Smooth muscle cell (in vitro differentiated cells): ENCODE measurements around the gene RNF7. TPM values are rescaled to one million over a fixed set of nuclear protein-coding genes. Genes with fewer than 3 reads are reported as not detected.

Experiments used
- DNase-seq: peaks from one replicate; lab custom pipeline; 2025; ENCODE audit not compliant: unreplicated experiment; lab: John Stamatoyannopoulos, UW
- H2AFZ ChIP-seq: fragments of 200-600 bp; sonication (generic); 2 replicates; pipeline ENCODE4 v1.6.0; 2016; ENCODE audit warnings: antibody characterized with exemption, low read depth, mild to moderate bottlenecking
- H3F3A ChIP-seq: fragments of 200-600 bp; sonication (generic); 2 replicates; pipeline ENCODE4 v1.6.0; 2017; ENCODE audit warnings: antibody characterized with exemption, low read depth
- H3K27ac ChIP-seq: fragments of 200-600 bp; sonication (generic); 2 replicates; pipeline ENCODE4 v1.5.1; 2016; ENCODE audit warnings: low read depth, mild to moderate bottlenecking
- H3K27me3 ChIP-seq: fragments of 200-600 bp; sonication (generic); 2 replicates; pipeline ENCODE4 v1.6.1; 2016; ENCODE audit warnings: low read depth, mild to moderate bottlenecking
- H3K36me3 ChIP-seq: fragments of 200-600 bp; sonication (generic); 2 replicates; pipeline ENCODE4 v1.5.1; 2016; ENCODE audit warnings: low read depth
- H3K4me1 ChIP-seq: fragments of 200-600 bp; sonication (generic); 2 replicates; pipeline ENCODE4 v1.5.1; 2016; ENCODE audit warnings: low read depth
- H3K4me2 ChIP-seq: fragments of 200-600 bp; sonication (generic); 2 replicates; pipeline ENCODE4 v1.6.0; 2016; ENCODE audit warnings: mild to moderate bottlenecking
- H3K4me3 ChIP-seq: fragments of 200-600 bp; sonication (generic); 2 replicates; pipeline ENCODE4 v1.5.1; 2016; ENCODE audit warnings: mild to moderate bottlenecking
- H3K79me2 ChIP-seq: fragments of 200-600 bp; sonication (generic); 2 replicates; pipeline ENCODE4 v1.6.0; 2016; ENCODE audit warnings: low read depth, mild to moderate bottlenecking
- H3K9ac ChIP-seq: fragments of 200-600 bp; sonication (generic); 2 replicates; pipeline ENCODE4 v1.6.0; 2016; ENCODE audit warnings: low read depth
- H3K9me3 ChIP-seq: fragments of 200-600 bp; sonication (generic); replicated peaks from 2 replicates; pipeline ENCODE4 v1.5.1; 2016; ENCODE audit warnings: low read depth
- H4K20me1 ChIP-seq: fragments of 200-600 bp; sonication (generic); 2 replicates; pipeline ENCODE4 v1.6.0; 2016; ENCODE audit warnings: low read depth
- CTCF ChIP-seq: fragments of 200-600 bp; sonication (generic); IDR thresholded peaks from 2 replicates; pipeline ENCODE4 v1.5.1; 2017; ENCODE audit warnings: borderline replicate concordance, mild to moderate bottlenecking, antibody characterized with exemption; ENCODE audit not compliant: insufficient read depth, poor library complexity, severe bottlenecking
- WGBS: methylation state at CpG from one replicate; pipeline ENCODE4 v1.1.7; 2016; ENCODE audit warnings: low lambda C conversion rate; 5-methylcytosine and 5-hydroxymethylcytosine counted together
- polyA plus RNA-seq: library from polyadenylated mRNA; unstranded; fragments of >200 nt; fragmentation: Nextera tagmentation; extraction: Ambion mirVana; gene quantifications from 2 replicates; pipeline ENCODE4 v1.2.1, GENCODE V29; 2016
- total RNA-seq: library from RNA; depleted of rRNA; stranded (reverse); fragments of >200 nt; gene quantifications from 2 replicates; pipeline ENCODE4 v1.2.3, GENCODE V29; 2014

The RNF7 gene
- total and polyA plus RNA-seq, 2 experiments from 2014 or later = 130 to 229 TPM

- no peak for DNase-seq
- WGBS = 94% methylated on average over 2 of the region's 2 CpGs
- Histone ChIP-seq H3K9me3 (no peaks in the 10 kb centered on the region), H3K27me3 (no peaks in the 10 kb centered on the region), H3F3A (no peaks in the 10 kb centered on the region), H4K20me1 (no peaks in the 10 kb centered on the region), H2AFZ (no peak overlapping the region), H3K4me2 (no peak overlapping the region), H3K4me3 (no peak overlapping the region), H3K36me3 (no peaks in the 10 kb centered on the region), H3K9ac (no peak overlapping the region), H3K79me2 (no peaks in the 10 kb centered on the region), H3K27ac (no peak overlapping the region), H3K4me1 (no peaks in the 10 kb centered on the region)
- no peak for TF ChIP-seq CTCF
Measured at GRCh38 chr3:141764045-141764444, 25.9 kb downstream of the RNF7 start.

DNA sequence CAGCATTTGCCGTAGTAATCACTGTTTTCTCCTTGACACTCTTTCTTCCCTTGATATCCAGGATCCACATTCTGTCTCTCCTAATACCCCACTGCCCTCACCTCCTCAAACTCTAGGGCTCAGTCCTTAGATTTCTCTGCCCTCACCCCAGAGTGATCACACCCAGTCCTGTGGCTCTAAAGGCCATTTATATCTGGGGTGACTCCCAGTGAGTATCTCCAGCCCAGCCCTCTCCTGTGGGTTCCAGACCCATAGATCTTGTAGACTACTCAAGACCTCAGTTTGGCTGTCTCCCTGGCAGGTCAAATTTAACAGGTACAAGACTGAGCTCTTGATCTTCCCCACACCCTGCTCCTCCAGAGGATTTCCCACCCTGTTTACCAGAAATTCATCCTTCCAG, 26.4 kb downstream of the RNF7 start:
- no peaks in the 10 kb centered on the region for H3F3A ChIP-seq
- H3K9ac ChIP-seq = no peak overlapping the region
- no peaks in the 10 kb centered on the region for H3K27me3 ChIP-seq
- no peak for TF ChIP-seq CTCF
- no peaks in the 10 kb centered on the region for H4K20me1 ChIP-seq
- DNase-seq = no peak
- no peak overlapping the region for H3K4me2 ChIP-seq
- no peak overlapping the region for H2AFZ ChIP-seq
- no peaks in the 10 kb centered on the region for H3K4me1 ChIP-seq
- H3K36me3 ChIP-seq = no peaks in the 10 kb centered on the region
- no peak overlapping the region for H3K4me3 ChIP-seq
- WGBS = 100% methylated on average over 1 of the region's 1 CpG
- H3K9me3 ChIP-seq = no peaks in the 10 kb centered on the region
- no peaks in the 10 kb centered on the region for H3K79me2 ChIP-seq
- no peak overlapping the region for H3K27ac ChIP-seq

DNA sequence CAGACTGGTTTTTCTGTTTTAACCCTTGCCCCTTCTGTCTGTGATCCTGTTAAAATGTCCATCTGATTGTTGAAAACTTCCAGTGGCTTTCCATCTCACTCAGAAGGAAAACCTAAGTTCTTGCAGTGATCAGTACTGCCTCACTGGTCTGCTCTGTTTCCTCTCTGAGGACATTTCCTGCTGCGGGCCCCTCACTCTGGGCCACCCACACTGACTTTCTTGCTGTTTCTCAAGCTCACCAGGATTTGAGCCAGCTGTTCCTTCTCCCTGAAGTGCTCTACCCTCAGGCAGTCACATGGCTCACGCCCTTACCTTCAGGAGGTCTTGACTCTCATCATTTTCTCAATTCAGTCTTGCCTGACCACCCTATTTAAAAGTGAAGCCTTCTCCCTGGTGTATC, 26.9 kb downstream of the RNF7 start:
- DNase-seq = no peak

More for the DNA sequence above, 26.9 kb downstream of the RNF7 start:
- Histone ChIP-seq H4K20me1 (no peaks in the 10 kb centered on the region), H2AFZ (no peak overlapping the region), H3K9me3 (no peaks in the 10 kb centered on the region), H3F3A (no peaks in the 10 kb centered on the region), H3K9ac (no peak overlapping the region), H3K4me1 (no peaks in the 10 kb centered on the region), H3K27me3 (no peaks in the 10 kb centered on the region), H3K79me2 (no peaks in the 10 kb centered on the region), H3K36me3 (no peaks in the 10 kb centered on the region), H3K27ac (no peak overlapping the region), H3K4me3 (no peak overlapping the region), H3K4me2 (no peak overlapping the region)
- WGBS = 61% methylated on average over 2 of the region's 2 CpGs
- no peak for TF ChIP-seq CTCF
